Activated CD4-positive, alpha-beta T cell treated with anti-CD3 and anti-CD28 coated beads, Interleukin-2, Interleukin-4, amounts not matched to agents 100 ng/mL and 50 ng/mL, durations not matched to agents 16 hours and 8 hours (primary cell): ENCODE results near the gene PHLPP2.

Experiments
- DNase-seq: peaks from one replicate; pipeline ENCODE4 v3.0.0-alpha.2; 2020; ENCODE audit warnings: low spot score

PHLPP2 gene

GRCh38 chr16:71724320-71724751 lies at the start of gene PHLPP2:
Gene PHLPP2 (minus strand): TSS chr16:71724701. CDS start chr16:71714795, 9,906 bp downstream.
- DNase-seq, result no peak

DNA sequence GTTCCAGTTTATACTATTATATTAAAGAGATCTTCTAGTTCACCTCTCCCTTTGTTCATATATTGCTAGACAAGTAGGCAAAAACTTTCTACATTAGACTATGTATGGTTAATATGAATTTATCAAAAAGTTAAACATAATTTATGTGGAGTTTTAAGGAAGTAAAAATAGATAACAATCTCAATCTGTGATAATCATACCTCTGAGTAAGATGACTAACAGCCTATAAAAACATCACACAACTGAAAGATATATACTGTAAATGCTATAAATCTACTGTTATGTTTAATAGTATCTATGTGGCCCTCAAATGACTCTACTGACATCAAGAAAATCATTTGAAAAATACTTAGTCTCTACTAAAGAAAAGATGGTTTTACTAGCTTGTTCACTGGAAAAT lies 47.1 kb upstream of the PHLPP2 start:
- no peak for DNase-seq

DNA sequence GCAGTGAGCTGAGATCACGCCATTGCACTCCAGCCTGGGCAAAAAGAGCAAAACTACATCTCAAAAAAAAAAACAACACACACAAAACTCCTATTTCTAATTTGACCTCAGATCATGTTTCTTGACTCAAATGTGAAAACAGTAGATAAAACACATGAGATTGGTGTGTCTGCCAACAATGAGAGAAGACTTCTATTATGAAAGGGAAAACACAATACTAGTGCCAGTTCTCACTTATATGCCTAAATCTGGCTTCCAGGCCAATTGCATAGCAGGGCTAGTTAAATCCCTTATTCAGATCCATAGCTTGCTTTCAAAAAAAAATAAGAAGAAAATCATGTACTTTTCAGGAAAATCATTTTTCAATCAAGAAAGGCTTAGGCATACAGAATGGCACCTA lies 44.7 kb upstream of the PHLPP2 start:
- no peak for DNase-seq

GRCh38 chr16:71767060-71767900 lies 42.8 kb upstream of the PHLPP2 start:
- DNase-seq, result no peak

DNA sequence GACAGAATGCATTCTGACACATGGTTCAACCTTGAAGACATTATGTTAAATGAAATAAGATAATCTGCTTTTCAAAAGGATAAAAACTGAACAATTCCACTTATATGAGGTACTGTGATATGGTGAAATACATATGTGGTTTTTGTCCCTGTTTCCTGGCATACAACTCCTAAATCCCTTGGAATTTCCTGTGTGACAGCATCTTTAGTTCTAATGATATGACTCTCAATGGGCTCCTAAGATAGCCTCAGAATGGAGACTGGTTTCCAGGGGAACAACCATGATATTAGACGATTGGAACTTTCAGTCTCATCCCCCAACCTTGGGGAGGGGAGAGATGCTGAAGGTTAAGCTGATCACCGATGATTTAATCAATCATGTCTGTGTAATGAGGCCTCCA lies 37.7 kb upstream of the PHLPP2 start:
- DNase-seq, result no peak

DNA sequence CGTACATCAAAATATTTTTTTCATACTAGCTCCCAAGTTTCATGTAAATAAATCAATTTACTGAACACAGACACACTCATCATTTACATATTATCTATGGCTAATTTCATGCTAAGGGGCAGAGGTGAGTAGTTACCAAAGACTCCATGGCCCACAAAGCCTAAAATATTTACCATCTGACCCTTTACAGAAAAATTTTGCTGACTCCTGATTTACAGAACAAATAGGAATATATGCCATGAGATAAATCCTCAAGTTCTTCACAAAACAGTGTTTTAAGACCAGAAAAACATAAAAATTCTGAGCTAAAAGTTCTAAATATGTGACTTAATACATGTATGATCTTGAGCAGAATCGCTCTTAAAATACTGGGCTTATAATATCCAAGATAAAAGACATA lies 36.6 kb upstream of the PHLPP2 start:
- DNase-seq, result no peak

DNA sequence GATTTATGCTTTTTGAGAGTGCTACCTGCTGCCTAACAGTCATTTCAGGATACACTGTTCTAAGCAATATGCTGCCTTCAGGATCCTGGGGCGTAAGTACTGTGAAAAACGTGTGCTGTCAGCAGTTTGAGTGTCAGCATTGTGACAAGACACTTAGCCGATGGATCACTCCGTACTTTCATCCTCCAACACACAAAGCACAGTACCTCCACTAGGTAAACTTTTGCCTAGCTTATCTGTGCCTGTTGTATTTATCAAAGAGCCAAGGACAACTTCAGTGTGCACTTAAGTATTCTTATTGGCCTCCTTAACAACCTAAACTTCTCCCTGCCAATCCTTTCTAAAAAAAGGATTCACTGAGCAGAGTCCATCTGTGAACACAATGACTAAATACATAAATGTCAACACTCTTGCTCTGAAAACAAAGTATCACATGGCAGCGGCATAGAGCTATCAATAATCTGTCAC lies 33.8 kb upstream of the PHLPP2 start:
- peak; percentile 13 for DNase-seq

DNA sequence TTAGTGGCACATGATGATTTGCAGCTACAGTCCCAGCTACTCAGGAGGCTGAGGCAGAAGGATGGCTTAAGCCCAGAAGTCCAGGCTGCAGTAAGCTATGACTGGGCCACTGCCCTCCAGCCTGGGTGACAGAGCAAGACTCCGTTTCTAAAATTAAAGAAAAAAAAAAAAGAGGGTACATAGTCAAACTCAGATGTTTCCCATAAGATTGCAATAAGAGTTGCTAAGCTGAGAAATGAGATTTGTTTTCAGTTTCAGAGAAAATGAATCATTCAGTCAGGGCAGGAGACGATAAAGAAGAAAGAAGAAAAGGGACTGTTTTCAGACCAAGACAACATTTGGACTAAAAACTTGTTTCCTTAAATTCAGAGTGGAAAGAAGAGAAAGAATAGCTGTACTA lies 30.2 kb upstream of the PHLPP2 start:
- DNase-seq, result no peak

- no peak for DNase-seq
Observed at GRCh38 chr16:71754108-71754507, 29.6 kb upstream of the PHLPP2 start.

- no peak for DNase-seq
Observed at GRCh38 chr16:71748226-71748625, 23.7 kb upstream of the PHLPP2 start.

- DNase-seq, result peak; percentile 41
Observed at GRCh38 chr16:71746442-71747046, 22.0 kb upstream of the PHLPP2 start.

DNA sequence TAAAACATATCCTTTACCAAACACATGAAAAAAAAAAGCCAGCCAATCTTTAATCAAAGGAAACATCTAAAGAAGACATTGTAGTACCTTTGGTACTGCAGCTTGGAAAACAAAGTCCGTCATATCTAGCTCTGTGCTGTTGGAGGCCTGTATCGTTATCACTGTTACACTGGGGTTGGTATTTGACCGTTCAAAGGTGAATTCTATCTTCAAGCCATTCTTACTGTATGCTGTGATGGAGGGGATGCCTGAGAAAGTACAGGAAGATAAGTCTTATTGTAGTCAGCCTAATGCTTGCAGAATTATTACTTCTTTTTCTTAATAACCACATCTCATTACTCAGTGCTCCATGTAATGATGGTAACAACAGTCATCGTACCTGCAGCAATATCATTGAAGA lies 14.4 kb upstream of the PHLPP2 start:
- no peak for DNase-seq

DNA sequence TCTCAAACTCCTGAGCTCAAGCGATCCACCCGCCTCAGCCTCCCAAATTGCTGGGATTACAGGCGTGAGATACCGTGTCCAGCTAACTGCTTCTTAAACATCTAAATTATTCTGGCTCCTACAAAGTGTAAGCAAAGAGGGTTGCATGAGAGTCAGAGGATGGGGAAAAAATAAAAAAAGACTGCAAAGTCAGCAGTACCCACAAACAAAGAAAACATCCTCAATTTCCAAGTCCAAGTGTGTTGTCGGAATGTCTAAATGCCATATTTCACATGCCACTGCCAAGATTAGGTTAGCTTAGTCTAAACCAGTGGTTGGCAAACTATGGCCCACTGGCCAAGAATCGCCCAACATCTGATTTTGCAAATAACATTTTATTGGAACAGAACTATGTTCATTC lies 13.0 kb upstream of the PHLPP2 start:
- no peak for DNase-seq

- DNase-seq, result no peak
Observed at GRCh38 chr16:71734511-71734910, 10.0 kb upstream of the PHLPP2 start.

DNA sequence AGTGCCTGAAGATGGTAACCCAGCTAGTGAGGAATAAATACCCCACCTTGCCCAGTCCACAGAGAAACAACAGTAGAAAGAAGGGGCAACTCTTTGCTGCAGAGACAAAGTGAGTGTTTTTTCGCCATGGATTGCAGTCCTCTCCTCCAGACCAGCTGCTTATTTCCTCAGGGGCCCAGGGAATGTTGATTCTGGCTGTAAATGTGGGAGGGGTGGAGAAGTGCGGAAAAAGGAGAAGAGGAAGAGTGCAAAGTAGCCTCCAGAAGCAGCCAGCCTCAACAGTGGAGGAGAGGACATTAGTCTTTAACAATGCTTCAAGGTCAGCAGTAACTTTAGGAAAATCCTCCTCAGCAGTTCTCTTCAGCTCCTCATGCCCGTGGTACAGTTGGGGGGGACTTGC lies 8.1 kb upstream of the PHLPP2 start:
- no peak for DNase-seq

- no peak for DNase-seq
Observed at GRCh38 chr16:71727551-71728324, 3.2 kb upstream of the PHLPP2 start.

- no peak for DNase-seq
Observed at GRCh38 chr16:71726476-71727315, 2.2 kb upstream of the PHLPP2 start.

GRCh38 chr16:71723537-71724319 lies 773 bp downstream of the PHLPP2 start:
- DNase-seq, result peak; percentile 72

- DNase-seq, result peak; percentile 48
Observed at GRCh38 chr16:71722801-71723536, 1.5 kb downstream of the PHLPP2 start.

GRCh38 chr16:71721066-71721740 lies 3.3 kb downstream of the PHLPP2 start:
- no peak for DNase-seq
